DMS114 treated with DMSO at 0.1 percent for 48 hours (cell line): ENCODE data around the gene AIF1.

Source experiments
- DNase-seq: peaks from one replicate; lab custom pipeline; 2025; ENCODE audit not compliant: unreplicated experiment; lab: John Stamatoyannopoulos, UW

AIF1 gene

DNA sequence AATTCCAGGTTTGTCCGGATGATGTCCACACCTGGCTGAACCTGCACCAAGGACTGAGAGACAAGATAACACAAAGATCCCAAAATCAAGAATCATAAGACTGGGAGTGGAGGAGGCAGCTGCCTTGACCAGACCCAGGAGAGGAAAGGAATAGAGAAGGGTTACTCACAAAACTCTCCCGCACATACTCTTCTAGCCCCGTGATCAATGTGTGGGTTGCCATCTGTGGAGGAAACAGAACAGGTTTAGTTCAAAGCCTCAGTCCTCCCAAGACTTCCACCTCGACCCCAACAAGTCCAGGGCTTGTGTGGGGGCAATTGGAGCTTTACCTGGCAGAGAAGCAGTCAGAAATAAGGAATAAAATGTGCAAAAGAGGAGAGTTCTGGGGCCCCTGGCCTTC is 26.3 kb downstream of the AIF1 start:
- DNase-seq, result no peak

DNA sequence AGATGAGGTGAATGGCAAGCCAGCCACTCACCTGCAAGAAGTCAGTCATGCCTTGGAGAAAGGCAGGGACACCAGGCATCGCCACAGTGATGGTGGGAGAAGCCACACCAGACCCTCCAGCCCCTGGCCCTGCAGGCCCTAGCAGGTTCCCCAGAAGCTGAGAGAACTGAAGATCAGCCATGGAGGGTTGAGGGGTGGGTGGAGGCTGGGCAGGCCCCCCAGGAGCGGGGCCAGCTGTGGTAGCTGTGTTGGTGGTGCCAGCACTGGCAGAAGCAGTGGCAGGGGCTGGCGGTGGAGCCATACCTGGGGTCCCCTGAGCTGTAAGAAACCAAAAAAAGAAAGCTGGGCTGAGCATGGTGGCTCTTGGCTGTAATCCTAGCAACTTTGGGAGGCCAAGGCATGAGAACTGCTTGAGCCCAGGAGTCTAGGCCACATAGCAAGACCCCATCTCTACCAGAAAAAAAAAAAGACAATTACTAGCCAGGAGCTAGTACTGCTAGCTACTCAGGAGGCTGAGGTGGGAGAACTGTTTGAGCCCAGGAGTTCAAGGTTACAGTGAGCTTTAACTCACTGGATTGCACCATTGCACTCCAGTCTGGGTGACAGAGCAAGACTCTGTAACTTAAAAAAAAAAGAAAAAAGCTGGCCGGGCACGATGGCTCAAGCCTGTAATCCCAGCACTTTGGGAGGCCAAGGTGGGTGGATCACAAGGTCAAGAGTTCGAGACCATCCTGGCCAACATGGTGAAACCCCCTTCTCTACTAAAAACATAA is 27.9 kb downstream of the AIF1 start:
- no peak for DNase-seq

DNA sequence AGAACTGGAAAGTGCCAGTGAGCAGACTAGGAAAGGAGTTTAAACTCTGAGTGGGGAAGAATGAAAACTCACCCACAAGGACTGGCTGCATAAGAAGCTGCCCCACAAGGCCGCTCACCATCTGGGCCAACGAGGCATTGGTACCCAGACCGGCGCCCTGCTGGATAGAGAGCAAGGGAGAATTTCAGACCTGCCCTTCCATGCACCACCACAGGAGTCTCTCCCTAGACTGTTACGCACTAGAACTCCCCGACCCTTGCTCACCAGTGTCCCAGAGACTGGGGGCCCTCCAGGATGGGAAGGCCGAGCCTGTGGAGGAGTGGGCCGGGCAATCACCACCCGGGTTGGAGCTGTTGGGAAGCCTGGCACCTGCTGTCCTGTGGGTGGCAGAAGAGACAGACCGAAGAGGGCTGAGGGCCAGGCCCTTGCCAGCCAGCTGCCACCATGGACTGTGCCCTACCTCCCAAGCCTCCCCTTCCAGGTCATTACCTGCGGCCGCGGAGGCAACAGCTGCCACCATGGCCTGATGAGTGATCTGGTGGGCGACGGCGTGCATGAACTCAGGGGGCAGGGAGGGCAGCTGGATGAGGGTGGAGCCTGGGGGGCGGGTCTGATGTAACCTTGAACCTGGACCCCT is 28.9 kb downstream of the AIF1 start:
- no peak for DNase-seq

DNA sequence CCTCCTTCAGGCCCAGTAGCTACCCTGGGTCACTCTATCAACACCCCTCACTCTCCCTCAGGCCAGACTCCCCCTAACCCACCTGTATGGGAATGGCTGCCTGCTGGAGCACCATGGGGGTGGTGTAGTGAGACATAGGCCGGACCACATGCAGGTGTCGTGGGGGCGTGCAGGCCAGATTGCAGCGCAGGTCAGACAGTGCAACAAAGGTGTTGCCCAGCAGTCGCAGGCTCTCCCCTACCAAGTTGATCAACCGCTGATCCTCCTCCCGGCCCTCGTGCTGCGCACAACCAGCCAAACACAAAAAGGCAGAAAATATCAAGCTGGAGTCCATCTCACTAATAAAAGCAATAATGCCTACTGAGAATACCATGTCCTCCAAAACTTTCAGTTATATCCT is 30.3 kb downstream of the AIF1 start:
- DNase-seq, result no peak

DNA sequence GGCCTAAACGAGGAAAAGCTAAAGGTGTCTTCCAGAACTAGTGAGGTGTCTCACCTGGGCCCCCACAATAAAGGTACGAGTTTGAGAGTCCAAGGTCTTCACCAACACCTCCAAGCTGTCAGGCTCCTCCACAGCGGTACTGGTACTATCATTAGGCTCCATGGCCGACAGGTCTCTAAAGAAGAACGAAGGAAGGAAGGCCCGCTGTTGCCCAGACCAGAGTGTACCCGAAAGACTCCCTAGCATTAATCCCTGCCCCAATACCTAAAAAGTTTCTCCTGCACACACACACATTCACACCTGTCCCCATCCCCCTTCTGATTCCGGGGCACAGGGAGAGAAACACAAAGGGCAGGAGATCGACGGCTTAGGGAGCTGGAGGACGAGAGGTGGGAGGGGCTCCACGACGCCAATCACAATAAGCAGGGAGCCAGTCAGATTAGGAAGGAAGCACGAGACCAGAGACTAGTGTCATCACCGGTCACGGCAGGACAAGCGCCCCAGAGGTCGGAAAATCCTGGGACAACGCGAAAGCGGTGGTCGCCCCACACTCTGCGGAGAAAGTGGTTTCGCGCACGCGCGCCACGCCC is 36.7 kb downstream of the AIF1 start:
- peak; percentile 89 for DNase-seq

DNA sequence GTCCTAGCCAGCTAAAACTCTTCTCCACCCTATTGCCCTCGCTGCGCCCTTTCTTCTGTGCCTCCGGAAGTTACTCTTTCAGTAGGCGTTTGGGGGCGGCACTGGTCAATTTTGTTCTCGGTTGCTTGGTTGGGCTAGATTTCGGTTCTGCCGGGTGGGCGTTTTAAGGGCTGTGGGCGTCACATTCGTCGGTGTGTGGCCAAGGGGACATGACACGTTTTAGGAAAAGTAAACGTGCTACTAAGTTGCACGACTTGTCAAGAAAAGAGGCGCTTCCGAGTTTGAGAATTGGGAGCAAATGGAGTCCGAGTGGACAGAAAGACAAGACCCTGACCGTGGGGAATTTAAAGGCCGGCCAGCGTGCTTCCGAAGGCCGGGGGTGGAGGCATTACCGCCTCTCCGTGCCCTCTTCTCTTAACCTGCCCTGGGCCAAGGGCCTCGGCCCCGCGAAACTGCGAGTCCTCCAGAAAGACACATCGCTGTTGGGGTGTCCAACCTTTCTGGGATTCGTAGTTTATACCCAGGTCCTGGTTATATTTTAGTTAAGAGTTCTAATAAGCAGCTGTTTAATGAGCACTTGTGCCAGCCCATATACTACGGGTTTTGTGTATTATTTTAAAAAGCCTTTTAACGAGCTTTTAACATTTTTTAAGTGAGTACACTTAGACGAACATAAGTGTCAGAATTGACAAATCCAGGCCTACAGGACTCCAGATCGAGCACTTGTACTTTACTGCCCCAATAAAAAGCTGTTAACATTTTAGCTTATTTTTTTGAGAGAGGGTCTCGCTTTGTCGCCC is 38.1 kb downstream of the AIF1 start:
- peak; percentile 98 for DNase-seq

DNA sequence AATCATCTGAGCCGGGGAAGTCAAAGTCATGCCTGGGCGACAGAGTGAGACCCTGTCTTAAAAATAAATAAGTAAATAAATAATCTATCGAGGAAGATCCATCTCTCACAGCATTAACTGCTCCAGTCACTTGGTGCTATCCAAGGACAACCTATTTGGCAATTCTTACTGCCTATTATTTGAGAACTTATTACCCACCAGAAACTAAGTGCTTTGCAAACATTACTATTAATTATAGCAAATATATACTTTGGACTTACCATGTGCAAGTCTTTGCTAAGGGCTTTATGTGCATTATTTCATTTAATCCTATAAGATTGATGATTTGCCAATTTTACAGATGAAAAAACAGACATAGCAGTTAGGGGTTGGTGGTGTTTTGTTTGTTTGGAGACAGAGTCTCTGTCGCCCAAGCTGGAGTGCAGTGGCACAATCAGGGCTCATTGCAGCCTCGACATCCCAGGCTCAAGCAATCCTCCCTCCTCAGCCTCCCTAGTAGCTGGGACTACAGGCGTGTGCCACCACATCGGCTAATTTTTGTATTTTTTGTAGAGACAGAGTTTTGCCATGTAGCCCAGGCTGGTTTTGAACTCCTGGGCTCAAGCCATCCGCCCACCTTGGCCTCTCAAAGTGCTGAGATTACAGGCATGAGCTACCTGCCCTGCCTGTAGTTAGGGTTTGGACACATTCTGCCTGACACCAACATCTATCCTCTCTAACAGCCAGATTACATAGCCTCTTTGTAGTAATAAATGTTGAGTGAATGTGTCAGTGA is 39.7 kb downstream of the AIF1 start:
- DNase-seq, result no peak

DNA sequence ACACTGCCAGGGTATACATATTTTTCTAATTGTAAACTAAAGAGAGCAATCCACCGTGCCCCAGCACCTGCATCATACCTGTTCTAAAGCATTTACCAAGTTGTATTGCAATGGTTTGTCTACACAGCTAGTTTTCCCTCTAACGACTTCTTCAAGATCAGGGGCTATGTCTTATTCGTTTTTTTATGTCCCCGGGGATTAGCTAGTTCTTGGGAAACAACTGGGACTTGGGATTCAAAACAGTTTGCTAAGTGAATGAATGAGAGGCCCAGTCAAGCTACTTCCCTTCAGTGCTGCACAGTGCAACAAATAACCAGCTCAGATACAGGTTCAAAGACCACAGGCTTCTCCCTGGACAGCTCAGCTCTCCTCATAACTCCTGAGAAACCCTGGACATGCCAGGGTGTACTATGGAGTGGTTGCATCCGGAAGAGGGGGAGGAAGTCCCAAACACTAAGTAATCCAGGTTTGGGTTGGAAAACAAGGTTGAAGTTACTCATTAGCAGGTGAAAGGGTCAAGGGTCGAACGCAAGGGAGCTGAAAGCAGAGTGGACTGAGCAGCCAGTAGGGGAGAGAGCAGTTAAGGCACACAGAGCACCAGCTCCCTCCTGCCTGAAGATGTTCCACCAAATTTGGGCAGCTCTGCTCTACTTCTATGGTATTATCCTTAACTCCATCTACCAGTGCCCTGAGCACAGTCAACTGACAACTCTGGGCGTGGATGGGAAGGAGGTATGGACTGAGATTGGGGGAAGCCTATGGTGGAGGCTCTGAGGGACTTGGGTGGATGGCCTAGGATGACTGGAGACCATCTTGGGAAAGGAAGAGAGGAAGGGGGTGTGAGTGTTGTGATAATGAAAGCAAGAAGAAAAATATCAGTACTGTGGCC is 40.6 kb downstream of the AIF1 start, which contains the start of gene APOM:
APOM (plus strand) TSS at position 546 of the 889 bp plus-strand sequence; CDS start at position 619, 73 bp downstream.
- DNase-seq, result no peak

DNA sequence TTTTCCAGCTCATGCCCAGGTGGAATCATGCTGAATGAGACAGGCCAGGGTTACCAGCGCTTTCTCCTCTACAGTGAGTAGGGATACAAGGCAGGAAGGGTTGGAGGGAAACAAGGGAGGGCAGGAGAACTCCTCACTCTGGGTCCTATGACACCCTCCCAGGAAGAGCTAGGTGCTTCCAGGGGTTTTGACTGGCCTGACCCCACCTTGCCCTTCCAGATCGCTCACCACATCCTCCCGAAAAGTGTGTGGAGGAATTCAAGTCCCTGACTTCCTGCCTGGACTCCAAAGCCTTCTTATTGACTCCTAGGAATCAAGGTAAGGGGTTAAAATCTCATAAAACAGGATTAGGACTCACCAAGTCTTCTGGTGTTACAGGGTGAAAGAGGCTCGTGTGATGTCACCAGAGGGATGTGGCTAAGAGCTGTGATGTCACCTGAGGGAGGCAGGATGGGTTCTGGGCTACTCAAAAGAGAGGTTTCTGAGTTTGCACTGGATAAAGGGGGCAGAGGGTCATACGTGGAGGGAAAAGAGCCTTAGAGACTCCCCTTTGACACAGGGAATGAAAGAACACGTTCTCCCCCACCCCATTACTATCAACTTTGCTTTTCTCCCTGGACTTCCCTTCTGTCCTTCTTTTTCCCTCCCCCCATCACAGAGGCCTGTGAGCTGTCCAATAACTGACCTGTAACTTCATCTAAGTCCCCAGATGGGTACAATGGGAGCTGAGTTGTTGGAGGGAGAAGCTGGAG is 42.5 kb downstream of the AIF1 start:
- no peak for DNase-seq

DNA sequence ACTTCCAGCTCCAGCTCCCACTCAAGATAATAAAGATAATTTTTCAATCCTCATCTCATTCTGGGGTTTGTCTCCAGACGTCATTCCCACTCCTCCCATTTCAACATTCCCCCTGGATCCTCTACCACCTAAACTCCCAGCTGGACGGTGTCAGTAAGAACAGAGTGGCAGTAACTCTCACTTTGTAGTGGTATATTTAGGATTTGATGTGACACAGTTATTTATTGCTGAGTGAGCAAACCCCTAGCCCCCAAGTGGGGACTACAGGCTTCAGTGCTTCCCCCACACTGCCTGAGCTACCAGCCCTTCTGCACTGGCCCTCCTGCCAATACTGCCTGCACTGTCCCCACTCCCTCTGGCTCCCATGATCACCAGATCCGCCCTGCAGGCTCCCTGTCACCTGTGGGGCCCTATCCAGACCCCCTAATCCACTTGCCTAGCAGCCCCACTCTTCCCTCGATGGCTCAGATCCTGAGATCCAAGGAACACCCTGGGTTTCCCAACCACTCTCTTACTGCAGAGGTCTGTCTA is 43.2 kb downstream of the AIF1 start:
- no peak for DNase-seq

DNA sequence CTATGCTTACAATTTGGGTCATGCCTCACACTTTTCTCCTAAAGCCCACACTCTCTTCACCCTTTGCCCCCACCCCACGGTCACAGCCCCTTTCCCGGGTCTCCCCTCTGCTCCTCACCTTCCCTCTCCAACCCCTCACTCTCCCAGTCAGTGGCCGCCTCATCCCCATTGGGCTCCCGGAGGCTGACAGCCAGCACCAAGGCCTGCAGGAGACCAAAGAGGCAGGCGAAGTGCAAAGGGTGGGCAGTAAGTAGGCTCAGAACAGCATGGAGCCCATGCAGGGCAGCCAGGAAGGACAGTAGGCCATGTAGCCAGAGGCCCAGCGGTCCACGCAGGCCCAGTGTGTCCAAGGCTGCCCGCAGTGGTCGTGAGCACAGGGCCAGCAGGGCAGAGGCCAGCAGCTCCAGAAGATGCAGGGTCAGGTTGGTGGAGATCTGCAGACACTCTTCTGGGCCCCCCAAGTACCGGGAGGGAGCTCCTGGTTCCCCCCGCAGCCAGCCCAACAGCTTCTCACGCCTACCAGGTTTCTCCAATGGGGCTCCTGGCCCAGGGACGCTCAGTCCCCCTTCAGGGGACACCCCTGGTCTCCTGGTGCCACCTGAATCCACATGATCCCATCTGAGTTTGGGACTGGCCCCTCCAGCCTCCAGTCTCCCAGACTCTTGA is 44.1 kb downstream of the AIF1 start:
- DNase-seq, result no peak

DNA sequence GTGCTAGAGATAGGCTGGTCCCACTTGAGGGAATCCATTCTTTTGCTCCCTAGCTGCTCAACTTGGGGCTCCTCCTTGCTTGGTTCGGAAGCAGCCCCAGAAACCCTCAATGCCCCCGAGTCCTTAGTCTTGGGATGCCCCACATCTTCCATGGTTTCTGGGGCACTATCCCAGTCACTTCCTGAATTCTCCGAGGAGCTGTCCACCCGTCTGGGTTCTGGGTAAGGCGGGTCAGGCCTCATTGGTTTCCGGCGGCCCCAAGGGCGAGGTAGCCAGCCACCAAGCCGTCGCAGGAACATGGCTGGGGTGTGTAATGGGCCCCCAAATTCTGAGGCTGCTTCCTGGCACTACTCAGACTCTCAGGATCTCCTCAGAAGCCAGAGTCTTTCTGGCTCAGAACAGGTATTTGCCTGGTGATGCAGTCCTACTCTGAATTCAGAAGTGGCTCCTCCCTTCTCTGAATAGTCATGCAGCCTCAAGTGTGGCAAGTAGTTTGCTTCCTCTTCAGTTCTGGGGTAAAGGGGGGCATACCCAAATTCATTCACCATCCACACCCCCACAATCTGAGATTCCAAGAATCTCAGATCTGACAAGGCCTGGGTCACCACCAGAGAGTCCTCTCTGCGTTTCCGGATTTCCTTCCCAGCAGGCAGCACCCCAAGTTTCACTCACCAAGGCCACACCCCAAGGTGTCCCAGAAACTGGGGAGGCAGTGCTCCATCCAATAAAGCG is 44.8 kb downstream of the AIF1 start:
- no peak for DNase-seq

DNA sequence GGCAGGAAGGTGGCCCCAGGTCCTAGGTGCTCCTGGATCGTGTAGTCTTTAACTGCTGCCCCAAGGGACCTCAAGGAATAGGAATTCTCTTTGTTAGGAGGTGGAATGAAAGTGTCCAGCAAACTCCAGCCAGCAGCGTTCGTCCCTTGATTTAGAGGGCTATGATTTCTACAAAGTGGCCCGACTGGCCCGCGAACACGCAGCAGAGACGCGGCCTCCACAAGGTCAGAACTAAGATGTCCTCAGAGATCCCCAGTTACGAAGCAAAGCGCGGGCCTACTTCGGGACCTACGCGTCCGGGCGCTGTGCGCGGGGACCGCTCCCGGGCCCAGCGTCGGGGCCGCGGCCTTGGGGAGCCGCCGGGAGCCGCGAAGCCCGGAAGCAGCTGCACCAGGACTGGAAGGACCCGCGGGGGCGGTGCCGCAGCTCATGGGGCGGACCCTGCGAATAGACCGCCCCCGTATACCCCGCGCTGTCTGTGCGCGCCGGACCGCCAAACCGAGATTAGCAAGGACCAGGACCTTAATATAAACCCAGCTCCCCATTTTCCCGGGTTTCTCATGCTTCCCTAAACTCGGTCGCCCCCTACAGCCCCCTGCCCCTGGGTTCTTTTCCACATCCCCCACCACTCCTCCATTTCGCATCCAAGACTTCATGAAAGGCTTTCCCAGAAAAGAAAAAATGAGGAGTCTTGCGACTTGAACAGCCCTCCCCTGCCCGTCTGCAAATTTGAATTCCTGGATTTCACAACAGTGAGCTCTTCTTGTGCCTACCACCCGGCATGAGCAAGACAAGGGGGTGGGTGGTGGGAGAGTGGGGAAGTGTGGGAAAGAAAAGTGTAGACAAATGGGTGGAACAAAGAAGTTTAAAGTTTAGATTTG is 45.6 kb downstream of the AIF1 start, which contains the start of gene C6orf47:
C6orf47 (minus strand) TSS at position 398 of the 881 bp plus-strand sequence. CDS start 831 bp downstream, outside the sequence.
- DNase-seq, result peak; percentile 75

DNA sequence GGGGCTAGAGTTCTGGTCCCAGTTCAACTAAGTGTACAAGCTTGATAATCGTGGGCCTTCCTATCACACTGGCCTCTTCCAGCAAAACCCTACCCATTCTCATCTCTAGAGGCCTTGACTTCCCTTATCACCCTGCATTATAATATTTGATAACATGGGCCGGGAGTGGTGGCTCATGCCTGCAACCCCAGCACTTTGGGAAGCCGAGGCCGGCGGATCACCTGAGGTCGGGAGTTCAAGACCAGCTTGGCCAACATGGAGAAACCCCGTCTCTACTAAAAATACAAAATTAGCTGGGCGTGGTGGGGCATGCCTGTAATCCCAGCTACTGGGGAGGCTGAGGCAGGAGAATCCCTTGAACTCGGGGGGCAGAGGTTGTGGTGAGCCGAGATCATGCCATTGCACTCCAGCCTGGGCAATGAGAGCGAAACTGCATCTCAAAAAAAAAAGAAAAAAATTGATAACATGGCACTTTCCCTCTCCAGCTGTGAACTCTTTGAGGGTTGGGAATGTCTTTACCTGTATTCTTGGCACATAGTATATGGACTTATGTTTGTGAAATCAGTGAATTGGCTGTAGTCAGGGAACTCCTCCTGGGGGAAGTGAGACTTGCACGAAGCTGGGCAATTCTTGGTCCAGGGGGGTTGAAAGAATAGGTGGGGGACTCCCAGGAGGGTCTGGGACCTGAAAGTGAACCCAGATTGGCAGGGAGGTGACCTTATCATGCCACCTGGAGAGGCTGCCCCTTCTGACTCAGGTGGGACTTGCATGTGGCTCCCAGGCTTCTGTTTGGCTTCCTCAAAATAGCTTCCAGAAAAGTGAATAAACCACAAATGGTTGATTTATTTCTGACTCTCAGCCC is 46.5 kb downstream of the AIF1 start:
- no peak for DNase-seq

DNA sequence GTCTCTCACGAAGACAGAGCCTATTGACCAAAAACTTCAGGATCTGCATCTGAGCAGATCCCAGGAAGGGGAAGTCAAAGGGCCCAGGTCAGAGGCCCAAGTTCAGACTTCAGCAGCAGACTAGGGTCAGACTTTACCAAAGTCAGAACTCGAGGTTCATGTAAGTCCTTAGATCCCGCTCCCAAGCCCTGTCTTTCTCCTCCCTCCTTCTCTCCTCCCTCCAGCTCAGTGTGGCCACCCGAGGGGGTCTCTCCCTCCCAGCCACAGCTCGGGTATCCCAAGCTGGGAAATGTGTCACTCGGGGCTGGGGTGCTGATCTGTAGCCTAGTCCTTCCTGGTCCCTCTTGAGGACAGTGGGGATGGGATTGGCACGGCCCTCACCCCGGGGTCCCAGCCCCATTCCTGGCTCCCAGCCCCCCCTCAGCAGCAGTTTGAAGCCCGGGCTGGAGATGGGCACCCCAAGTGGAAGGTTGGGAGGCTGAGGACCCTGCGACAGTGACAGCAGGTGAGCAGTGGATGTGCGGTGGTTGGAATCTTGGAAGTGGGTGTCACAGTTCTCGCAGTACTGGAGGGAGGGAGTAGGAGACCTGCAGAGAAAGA is 47.2 kb downstream of the AIF1 start:
- no peak for DNase-seq
